ENCODE results near the gene RMND5A.
"Not testable (repeated sequence)": the region's sequence is repeated elsewhere in the genome, so short reads cannot be mapped to it uniquely, and the experiment has no call there.

Gene RMND5A

DNA sequence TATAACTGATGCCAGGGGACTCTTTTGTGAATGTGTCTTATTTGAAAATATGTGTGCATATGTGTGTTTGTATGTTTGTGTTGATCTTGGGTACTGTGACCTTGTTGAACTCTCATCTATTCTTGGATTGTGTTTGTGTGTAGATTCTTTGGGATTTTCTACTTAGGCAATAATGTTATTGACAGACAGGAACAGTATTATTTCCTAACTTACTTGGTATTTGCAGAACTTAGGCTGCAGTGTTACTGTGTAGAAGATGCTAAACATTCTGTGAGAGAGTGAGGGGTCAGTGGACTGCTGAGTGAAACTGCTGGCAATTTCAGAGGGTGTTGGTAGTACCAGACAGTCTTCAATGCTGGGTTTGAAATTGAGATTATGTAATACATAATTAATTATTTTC is 12.7 kb downstream of the RMND5A start:
- in situ Hi-C loops (cut with MboI; ENCODE audit: low sequenced_read_pairs); H3K4me1 ChIP-seq; H3K4me3 ChIP-seq; DNase-seq (ENCODE audit: low spot score in 2 of 2); H3K27me3 ChIP-seq (ENCODE audit: low read depth); H3K36me3 ChIP-seq (replicated peaks); H3K9me3 ChIP-seq: not testable (repeated sequence)

DNA sequence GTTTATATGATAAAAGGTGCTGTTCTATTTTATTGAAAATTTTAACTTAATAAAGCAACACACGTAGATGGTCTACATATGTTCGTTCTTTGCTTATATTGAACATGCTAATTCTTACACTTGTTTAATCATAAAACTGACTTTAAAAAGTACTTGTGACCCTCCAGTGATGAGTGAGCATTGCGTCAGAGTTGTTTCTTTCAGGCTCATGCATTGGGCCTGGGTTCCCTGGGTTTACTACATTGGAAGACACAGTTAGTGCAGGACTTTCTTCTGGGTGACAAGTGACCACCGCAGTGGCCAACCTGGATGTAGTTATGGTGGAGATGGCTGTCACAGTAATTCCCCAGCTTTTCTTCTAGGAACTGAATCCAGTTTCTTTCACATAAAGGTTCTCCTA is 13.4 kb downstream of the RMND5A start:
- H3K4me3 ChIP-seq; DNase-seq (ENCODE audit: low spot score in 2 of 2); H3K36me3 ChIP-seq (replicated peaks); in situ Hi-C loops (cut with MboI; ENCODE audit: low sequenced_read_pairs); H3K4me1 ChIP-seq; H3K27me3 ChIP-seq (ENCODE audit: low read depth); H3K9me3 ChIP-seq: not testable (repeated sequence)

DNA sequence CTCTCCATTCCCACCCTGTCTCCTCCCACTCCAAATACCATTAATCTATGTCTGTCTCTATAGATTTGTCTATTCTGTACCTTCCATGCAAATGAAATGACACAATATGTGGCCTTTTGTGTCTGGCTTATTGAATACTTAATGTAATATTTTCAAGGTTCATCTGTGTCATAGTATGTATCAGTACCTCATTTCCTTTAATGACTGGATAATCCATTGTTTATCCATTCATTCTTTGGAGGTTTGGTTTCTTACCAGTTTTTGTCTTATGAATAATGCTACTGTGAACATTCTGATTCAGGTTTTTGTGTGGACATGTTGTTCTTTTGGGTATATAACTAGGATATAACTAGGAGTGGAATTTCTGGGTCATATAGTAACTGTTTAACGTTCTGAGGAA is 14.8 kb downstream of the RMND5A start:
- DNase-seq (ENCODE audit: low spot score in 2 of 2); H3K36me3 ChIP-seq (replicated peaks); H3K4me1 ChIP-seq; H3K4me3 ChIP-seq; in situ Hi-C loops (cut with MboI; ENCODE audit: low sequenced_read_pairs); H3K9me3 ChIP-seq; H3K27me3 ChIP-seq (ENCODE audit: low read depth): not testable (repeated sequence)

DNA sequence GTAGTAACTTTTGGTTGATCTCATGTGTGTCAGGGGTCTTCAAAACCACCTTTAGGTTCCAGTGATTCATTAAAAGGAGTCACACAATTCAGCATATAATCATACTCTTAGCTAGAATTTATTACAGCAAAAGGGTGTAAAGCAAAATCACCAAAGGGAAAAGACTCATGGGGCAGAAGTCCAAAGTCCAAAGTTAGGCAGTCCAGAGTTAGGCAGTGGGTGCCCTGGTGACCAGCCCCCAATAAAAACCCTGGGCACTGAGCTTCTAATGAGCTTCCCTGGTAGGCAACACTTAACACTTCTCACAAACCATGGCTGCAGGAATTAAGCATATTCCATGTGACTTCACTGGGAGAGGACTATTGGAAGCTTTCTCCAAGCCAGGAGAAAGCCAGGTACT is 19.4 kb downstream of the RMND5A start:
- H3K4me3 ChIP-seq; H3K4me1 ChIP-seq; H3K36me3 ChIP-seq (replicated peaks); in situ Hi-C loops (cut with MboI; ENCODE audit: low sequenced_read_pairs); H3K9me3 ChIP-seq; H3K27me3 ChIP-seq (ENCODE audit: low read depth); DNase-seq (ENCODE audit: low spot score in 2 of 2): not testable (repeated sequence)

DNA sequence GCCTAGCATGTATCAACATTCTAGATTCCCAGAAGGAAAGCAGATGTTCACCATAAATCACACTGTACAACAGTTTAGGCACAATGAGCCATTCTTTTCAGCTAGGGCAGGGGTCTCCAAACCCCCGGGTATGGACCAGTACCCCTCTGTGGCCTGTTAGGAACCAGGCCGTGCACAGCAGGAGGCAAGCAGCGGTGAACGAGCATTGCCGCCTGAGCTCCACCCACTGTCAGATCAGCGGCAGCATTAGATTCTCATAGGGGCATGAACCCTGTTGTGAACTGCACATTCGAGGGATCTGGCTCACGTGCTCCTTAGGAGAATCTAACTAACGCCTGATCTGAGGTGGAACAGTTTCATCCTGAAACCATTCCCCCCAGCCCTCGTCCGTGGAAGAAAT is 19.8 kb downstream of the RMND5A start:
- H3K4me1 ChIP-seq; H3K27me3 ChIP-seq (ENCODE audit: low read depth); H3K9me3 ChIP-seq; in situ Hi-C loops (cut with MboI; ENCODE audit: low sequenced_read_pairs); H3K36me3 ChIP-seq (replicated peaks); H3K4me3 ChIP-seq; DNase-seq (ENCODE audit: low spot score in 2 of 2): not testable (repeated sequence)

DNA sequence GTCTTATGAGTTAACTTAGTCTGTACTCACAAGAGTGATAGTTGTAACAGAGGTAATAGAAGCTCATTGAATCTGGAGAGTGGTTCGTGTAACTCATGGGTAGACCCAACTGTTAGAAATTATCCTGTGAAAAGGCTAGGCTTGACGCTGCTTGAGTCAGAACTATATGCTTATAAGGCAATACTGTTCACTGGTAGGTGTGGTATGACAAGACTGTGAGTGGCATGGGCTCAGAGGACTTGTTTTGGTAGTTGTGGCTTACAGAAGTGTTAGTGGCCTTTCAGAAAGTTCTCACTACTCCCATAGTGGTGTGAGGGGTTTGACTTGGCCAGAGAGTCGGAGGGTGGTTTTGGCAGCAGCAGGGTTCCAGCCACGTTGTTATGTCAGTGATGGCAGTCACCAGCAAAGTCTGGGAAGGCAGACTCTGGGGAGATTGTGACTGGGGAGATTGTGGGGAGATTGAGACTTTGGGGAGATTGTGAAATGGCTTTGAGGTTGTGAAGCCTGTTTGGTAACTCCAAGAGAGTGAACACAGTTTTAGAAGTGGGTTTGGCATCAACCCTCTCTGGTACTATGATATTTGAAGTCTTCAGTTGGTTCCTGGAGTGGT is 21.9 kb downstream of the RMND5A start:
- H3K36me3 ChIP-seq (replicated peaks); in situ Hi-C loops (cut with MboI; ENCODE audit: low sequenced_read_pairs); H3K9me3 ChIP-seq; DNase-seq (ENCODE audit: low spot score in 2 of 2); H3K4me3 ChIP-seq; H3K4me1 ChIP-seq; H3K27me3 ChIP-seq (ENCODE audit: low read depth): not testable (repeated sequence)

DNA sequence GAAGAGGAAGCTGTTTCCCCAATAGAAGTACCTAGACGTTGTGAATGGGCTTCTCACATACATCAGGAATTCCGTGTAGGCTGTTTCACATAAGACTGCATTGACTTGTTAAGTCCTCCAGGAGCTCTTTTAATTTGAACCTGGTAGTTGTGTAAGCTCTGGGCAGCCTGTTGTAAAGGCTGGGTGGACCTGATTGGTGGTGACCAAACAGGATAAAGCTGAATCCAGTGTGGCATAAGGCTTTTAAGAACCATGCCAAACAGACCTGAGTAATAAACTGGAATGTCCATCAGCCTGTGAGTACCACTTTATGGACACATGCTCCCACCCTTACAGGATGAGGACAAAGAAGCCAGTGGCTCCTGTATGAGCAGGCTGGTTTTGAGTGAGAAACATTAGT is 24.1 kb downstream of the RMND5A start:
- Histone ChIP-seq H3K9me3 (no peaks in the 10 kb centered on the region), H3K36me3 (replicated peaks) (peaks cover 6% of the 10 kb centered on the region; the same call in 1 of the 2 replicates), H3K27me3 (ENCODE audit: low read depth) (no peaks in the 10 kb centered on the region), H3K4me3 (no peak overlapping the region), H3K4me1 (peaks cover 8% of the 10 kb centered on the region; the same call in 1 of the 2 replicates)
- no peak for DNase-seq (ENCODE audit: low spot score in 2 of 2)
- in situ Hi-C loops (cut with MboI; ENCODE audit: low sequenced_read_pairs): no loop called here

DNA sequence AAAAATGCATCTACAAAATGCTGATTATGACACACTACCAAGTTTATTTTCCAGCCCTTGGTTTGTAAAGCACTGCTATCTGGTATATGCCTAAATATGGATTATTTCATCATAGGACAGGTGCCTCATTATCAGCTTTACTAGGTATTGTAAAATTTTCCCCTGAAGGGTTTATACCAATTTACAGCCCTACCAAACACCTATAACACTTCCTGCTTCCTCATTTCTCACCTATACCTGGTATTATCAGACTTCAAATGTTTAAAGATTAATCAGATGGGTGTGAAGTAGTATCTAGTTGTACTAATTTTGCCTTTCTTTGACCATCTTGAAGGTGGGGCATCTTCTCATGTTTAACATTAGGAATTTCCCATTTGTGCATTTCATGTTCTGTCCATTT is 26.8 kb downstream of the RMND5A start:
- in situ Hi-C loops (cut with MboI; ENCODE audit: low sequenced_read_pairs): no loop called here
- no peak overlapping the region for H3K4me3 ChIP-seq
- peaks cover 14% of the 10 kb centered on the region; the same call in 1 of the 2 replicates for H3K36me3 ChIP-seq (replicated peaks)

DNA sequence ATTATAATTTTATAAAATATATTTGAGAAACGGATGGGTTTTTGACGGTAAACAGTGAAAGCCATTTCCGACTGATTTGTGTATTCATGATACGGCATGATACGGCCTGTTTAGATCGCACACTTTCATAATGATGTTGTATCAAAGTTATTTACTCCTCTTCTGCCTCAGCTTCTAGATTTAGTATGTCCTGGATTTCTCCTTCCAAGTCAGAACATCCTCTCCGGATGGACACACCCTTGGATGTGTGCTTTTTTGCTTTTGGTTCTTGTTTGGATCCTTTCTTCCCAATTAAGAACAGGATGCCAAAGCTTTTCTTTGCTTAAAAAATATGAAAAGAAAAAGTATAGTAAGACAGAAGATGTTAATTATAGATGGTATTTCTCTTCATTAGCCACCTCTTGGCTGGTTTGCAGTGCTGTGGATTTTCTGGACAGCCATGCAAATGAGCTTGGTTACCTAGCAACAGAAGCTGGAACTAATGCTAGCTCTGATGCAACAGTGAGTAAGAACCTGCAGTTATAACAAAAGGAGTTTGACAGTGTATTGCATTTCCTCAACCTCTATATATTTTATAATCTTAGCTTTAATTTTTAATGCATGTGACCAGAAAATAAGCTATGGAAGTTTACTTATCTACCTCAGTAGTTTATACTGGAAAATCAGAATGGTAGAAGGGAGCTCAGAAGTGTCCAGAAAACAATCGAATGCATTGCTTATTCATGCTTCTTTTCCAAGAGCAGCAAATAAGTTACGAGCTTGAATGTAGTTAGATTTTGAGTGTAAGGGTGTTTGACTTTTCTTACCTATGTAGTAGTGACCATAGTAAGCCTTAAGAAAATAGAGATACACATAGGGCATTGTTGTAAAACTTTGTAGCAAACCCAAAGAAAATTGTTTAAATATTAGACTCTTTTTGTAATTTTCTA is 27.9 kb downstream of the RMND5A start:
- Histone ChIP-seq H3K36me3 (replicated peaks) (peaks cover 25% of the 10 kb centered on the region), H3K4me3 (no peak overlapping the region), H3K27me3 (ENCODE audit: low read depth) (no peaks in the 10 kb centered on the region), H3K9me3 (no peaks in the 10 kb centered on the region; the same call in 1 of the 2 replicates), H3K4me1 (peaks cover 8% of the 10 kb centered on the region; the same call in 1 of the 2 replicates)
- in situ Hi-C loops (cut with MboI; ENCODE audit: low sequenced_read_pairs): no loop called here
- DNase-seq (ENCODE audit: low spot score in 2 of 2): peak; percentile 22 to 33

More for the DNA sequence above, 26.8 kb downstream of the RMND5A start:
- DNase-seq (ENCODE audit: low spot score in 2 of 2): no peak
- Histone ChIP-seq H3K27me3 (ENCODE audit: low read depth) (no peaks in the 10 kb centered on the region), H3K4me1 (peaks cover 8% of the 10 kb centered on the region; the same call in 1 of the 2 replicates), H3K9me3 (no peaks in the 10 kb centered on the region; the same call in 1 of the 2 replicates)

DNA sequence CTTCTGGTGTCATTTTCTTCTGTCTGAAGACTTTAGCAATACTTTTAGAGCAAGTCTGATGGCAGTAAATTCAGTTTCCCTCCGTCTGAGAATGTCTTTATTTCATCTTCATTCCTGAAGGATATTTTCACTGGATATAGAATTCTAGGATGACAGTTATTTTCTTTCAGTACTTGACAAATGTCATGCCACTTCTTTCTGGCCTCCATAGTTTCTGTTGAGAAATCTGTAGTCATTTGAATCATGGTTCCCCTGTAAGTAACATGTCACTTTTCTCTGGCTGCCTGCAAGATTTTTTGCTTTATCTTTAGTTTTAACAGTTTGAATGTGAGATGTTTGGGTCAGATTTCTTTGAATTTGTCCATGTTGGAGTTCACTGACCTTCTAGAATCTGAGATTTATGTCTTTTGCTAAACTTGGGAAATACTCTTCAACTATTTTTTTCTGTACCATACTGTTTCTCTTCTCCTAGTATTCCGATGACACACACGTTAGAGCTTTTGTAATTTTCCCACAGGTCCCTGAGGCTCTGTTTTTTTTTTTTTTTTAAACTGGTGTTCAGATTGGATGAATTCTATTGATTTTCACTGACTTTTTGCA is 30.2 kb downstream of the RMND5A start:
- in situ Hi-C loops (cut with MboI; ENCODE audit: low sequenced_read_pairs): no loop called here
- no peak overlapping the region for H3K4me3 ChIP-seq
- no peaks in the 10 kb centered on the region; the same call in 1 of the 2 replicates for H3K9me3 ChIP-seq
- H3K4me1 ChIP-seq: peaks cover 8% of the 10 kb centered on the region; the same call in 1 of the 2 replicates
- no peaks in the 10 kb centered on the region for H3K27me3 ChIP-seq (ENCODE audit: low read depth)
- DNase-seq (ENCODE audit: low spot score in 2 of 2): no peak
- H3K36me3 ChIP-seq (replicated peaks): peaks cover 44% of the 10 kb centered on the region

DNA sequence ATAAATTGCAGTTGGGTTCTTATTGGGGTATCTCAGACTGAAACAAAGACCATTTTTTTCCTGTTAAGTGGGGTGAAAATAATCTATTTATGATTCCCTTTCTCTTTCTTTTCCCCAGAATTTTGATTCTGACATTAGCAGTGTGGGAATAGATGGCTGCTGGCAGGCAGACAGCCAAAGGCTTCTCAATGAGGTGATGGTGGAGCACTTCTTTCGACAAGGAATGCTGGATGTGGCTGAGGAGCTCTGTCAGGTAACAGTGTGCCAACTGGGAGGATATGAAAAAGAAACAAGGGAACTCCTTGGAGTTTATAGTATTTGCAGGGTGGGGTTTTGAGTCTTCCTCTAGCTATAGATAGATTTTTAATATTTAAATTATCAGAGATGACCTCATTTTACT is 31.7 kb downstream of the RMND5A start:
- DNase-seq (ENCODE audit: low spot score in 2 of 2): no peak
- H3K4me1 ChIP-seq: peaks cover 4% of the 10 kb centered on the region; the same call in 1 of the 2 replicates
- in situ Hi-C loops (cut with MboI; ENCODE audit: low sequenced_read_pairs): no loop called here
- no peak overlapping the region for H3K4me3 ChIP-seq
- no peaks in the 10 kb centered on the region; the same call in 1 of the 2 replicates for H3K9me3 ChIP-seq
- peaks cover 54% of the 10 kb centered on the region for H3K36me3 ChIP-seq (replicated peaks)
- no peaks in the 10 kb centered on the region for H3K27me3 ChIP-seq (ENCODE audit: low read depth)

DNA sequence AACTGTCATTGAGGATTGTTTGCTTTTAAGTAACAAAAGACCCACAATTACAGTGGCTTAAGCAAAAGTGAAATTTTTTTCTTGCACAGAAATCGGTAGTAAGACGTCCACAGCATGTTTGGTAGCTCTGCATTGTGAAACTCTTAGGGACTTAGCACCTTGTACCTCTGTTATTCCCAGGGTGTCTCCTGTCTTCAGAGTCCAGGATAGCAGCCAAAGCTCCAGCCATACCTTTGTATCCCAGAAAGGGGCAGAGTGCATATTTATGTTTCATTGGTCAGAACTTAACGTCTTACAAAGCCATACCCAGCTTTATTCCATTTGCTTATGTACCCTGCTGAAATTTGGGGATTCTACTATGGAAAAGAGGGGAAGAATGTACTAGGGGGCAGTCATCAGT is 32.8 kb downstream of the RMND5A start:
- Histone ChIP-seq H3K36me3 (replicated peaks) (peaks cover 55% of the 10 kb centered on the region), H3K4me3 (no peak overlapping the region), H3K4me1 (peaks cover 4% of the 10 kb centered on the region; the same call in 1 of the 2 replicates), H3K9me3 (no peaks in the 10 kb centered on the region; the same call in 1 of the 2 replicates), H3K27me3 (ENCODE audit: low read depth) (no peaks in the 10 kb centered on the region)
- no peak for DNase-seq (ENCODE audit: low spot score in 2 of 2)
- in situ Hi-C loops (cut with MboI; ENCODE audit: low sequenced_read_pairs): no loop called here

DNA sequence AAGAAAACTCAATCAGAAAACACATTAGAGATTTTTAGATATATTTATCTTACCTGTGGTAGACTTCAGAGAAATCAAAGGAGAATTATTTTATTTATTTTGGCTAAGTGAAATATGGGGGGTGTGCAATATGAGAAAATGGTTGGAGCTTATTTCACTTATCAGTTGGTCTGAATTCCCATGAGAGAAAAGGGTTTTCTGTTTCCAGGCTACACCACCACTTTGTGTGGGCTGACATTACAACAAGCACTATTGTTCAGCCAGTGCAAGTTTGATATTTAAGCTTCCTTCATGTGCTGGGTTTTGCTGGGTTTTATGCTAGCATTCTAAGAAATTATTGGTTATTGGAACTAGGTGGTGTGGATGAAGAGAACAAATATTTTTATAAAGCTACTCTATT is 33.5 kb downstream of the RMND5A start:
- H3K9me3 ChIP-seq: no peaks in the 10 kb centered on the region; the same call in 1 of the 2 replicates
- no peak for DNase-seq (ENCODE audit: low spot score in 2 of 2)
- in situ Hi-C loops (cut with MboI; ENCODE audit: low sequenced_read_pairs): no loop called here
- no peaks in the 10 kb centered on the region for H3K27me3 ChIP-seq (ENCODE audit: low read depth)
- H3K36me3 ChIP-seq (replicated peaks): peaks cover 55% of the 10 kb centered on the region
- H3K4me3 ChIP-seq: no peak overlapping the region
- H3K4me1 ChIP-seq: no peaks in the 10 kb centered on the region

DNA sequence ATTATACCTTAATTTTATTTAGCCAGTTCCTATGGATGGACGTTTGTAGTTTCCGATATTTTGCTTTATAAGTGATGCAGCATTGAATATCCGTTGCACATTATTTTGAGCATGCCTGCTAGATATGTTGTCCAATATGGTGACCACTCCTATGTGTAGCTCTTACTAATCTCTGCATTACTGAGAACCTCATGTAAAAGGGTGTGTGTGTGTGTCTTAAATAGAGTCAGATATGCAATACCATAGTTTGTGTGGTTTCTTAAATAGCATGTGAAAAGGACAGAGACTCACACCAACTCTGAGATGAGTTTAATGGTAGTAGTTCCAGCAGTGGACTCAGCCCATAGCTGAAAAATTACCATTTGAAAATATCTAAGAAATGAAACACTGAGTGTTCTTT is 38.3 kb downstream of the RMND5A start:
- Histone ChIP-seq H3K4me3 (no peak overlapping the region), H3K36me3 (replicated peaks) (peaks cover 32% of the 10 kb centered on the region), H3K4me1 (no peaks in the 10 kb centered on the region), H3K27me3 (ENCODE audit: low read depth) (no peaks in the 10 kb centered on the region), H3K9me3 (no peaks in the 10 kb centered on the region)
- DNase-seq (ENCODE audit: low spot score in 2 of 2): no peak
- in situ Hi-C loops (cut with MboI; ENCODE audit: low sequenced_read_pairs): no loop called here

Measured in HAP-1 (cell line).